Astrocyte (in vitro differentiated cells and primary cell): ENCODE data around the gene RGS1.

Source experiments
- CTCF ChIP-seq: IDR thresholded peaks from 2 replicates; pipeline ENCODE4 v1.5.1; 2011; ENCODE audit warnings: low read depth, mild to moderate bottlenecking, inconsistent platforms, low read length, moderate library complexity; ENCODE audit not compliant: insufficient read depth
- EZH2 ChIP-seq: IDR thresholded peaks from 2 replicates; pipeline ENCODE4 v1.6.1; 2012; ENCODE audit warnings: mild to moderate bottlenecking, low read length, inconsistent platforms; ENCODE audit not compliant: insufficient read depth

- no peak for TF ChIP-seq CTCF
- no peak for TF ChIP-seq EZH2
These were observed 3.6 kb downstream of the RGS1 start for GRCh38 chr1:192579010-192579738.
